IPS-15b (cell line): ENCODE results near the gene GPRIN2.
"Not testable (repeated sequence)": the region's sequence is repeated elsewhere in the genome, so short reads cannot be mapped to it uniquely, and the experiment has no call there.

Experiments
- H3K27me3 ChIP-seq: one replicate; pipeline ENCODE4 v1.6.1; 2013; ENCODE audit warnings: low read length; ENCODE audit not compliant: control insufficient read depth, insufficient read depth
- H3K36me3 ChIP-seq: one replicate; pipeline ENCODE4 v1.6.1; 2013; ENCODE audit warnings: low read length; ENCODE audit not compliant: control insufficient read depth, insufficient read depth
- H3K4me1 ChIP-seq: one replicate; pipeline ENCODE4 v1.6.1; 2013; ENCODE audit warnings: mild to moderate bottlenecking, low read length; ENCODE audit not compliant: control insufficient read depth, insufficient read depth
- H3K4me3 ChIP-seq: one replicate; pipeline ENCODE4 v1.5.1; 2013; ENCODE audit warnings: low read depth, low read length
- H3K9ac ChIP-seq: one replicate; pipeline ENCODE4 v1.6.1; 2013; ENCODE audit warnings: low read depth, mild to moderate bottlenecking, low read length
- H3K9me3 ChIP-seq: one replicate; pipeline ENCODE4 v1.6.1; 2013; ENCODE audit warnings: mild to moderate bottlenecking, low read length; ENCODE audit not compliant: control insufficient read depth, insufficient read depth

The GPRIN2 gene

DNA sequence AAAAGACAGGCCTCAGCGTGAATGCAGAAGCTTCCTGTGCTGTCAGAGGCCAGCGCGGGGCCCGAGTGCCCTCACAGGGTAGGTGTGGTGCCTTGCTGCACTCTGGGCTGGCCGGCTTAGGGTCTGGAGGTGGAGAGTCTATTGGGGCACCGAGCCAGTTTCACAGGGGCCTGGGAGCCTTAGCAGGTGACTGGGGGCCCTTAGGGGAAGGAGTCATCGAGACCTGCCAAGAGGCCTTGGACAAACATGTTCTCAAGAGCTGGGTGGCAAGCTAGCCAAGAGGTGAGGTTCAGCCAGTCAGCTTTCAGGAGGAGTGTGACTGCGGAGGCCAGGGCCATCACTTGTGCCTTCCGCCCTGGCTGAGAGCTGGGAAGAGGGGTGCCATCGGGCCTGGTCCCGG lies 26.1 kb upstream of the GPRIN2 start:
- not testable (repeated sequence) for H3K9ac ChIP-seq, H3K27me3 ChIP-seq, H3K9me3 ChIP-seq, H3K4me3 ChIP-seq, H3K4me1 ChIP-seq, H3K36me3 ChIP-seq

- not testable (repeated sequence) for H3K36me3 ChIP-seq, H3K9me3 ChIP-seq, H3K4me3 ChIP-seq, H3K9ac ChIP-seq, H3K4me1 ChIP-seq
- peaks cover 12% of the 10 kb centered on the region for H3K27me3 ChIP-seq
These were observed 25.5 kb upstream of the GPRIN2 start for GRCh38 chr10:46581997-46582396.

DNA sequence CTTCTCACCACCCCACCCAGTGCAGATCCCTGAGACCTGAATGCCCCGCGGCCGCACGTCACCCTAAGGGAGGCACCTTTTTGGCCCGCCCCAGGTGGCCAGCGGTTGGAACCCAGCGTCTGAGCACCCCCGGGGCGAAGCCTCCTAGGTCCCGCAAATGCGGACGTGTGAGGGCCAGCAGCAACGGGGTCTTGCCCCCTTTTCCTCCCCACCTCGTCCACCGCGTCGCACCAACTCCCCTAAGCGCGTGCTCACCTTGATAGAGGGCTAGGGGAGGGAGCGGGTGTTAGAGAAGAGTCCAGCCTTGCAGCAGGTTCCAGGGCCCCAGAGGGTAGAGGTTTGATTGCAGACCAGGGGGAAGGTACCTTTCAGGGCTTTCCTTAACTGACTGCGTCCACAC lies 22.9 kb upstream of the GPRIN2 start:
- H3K36me3 ChIP-seq, H3K4me1 ChIP-seq, H3K9me3 ChIP-seq, H3K4me3 ChIP-seq, H3K9ac ChIP-seq: not testable (repeated sequence)
- peaks cover 12% of the 10 kb centered on the region for H3K27me3 ChIP-seq

DNA sequence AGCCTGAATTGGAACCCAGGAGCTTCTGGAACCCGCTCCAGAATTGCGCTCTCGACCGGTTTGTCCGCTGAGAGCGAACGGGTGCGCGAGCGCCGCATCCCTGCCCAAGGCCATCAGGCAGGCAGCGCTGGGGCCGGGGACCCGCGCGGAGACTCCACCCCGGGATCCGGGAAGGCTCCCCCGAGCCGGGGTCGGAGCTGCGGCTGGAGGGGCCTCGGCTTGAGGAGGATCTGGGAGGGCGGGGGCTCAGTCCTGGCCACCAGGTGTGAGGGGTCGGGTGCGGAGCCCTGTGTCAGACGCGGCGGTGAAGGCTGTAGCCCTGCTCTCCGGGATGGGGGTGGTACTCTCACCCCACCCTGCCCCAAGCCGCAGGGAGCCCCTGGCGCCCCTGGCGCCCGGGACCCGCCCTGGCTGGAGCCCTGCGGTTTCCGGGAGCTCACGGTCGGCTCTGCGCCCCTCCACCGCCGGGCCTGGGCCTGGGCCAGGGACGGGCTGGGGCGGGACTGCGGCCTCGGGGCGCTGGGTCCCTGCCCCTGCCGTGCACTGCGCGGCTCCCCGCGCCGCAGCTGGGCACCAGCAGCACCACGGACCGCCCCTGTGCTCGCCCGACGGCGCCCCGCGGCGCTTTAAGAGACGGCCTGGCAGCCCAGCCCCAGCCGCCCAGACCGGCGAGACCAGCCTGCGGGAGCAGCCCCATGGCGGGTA lies 22.2 kb upstream of the GPRIN2 start, which contains the start of gene SYT15:
Gene SYT15 (plus strand): TSS at position 655 of the 705 bp plus-strand sequence. CDS start 41 bp downstream, at position 696.
- not testable (repeated sequence) for H3K4me1 ChIP-seq, H3K9ac ChIP-seq, H3K36me3 ChIP-seq, H3K9me3 ChIP-seq
- Histone ChIP-seq H3K4me3 (peak within 1 kb of the TSS; percentile 32), H3K27me3 (peaks cover 12% of the 10 kb centered on the region)

DNA sequence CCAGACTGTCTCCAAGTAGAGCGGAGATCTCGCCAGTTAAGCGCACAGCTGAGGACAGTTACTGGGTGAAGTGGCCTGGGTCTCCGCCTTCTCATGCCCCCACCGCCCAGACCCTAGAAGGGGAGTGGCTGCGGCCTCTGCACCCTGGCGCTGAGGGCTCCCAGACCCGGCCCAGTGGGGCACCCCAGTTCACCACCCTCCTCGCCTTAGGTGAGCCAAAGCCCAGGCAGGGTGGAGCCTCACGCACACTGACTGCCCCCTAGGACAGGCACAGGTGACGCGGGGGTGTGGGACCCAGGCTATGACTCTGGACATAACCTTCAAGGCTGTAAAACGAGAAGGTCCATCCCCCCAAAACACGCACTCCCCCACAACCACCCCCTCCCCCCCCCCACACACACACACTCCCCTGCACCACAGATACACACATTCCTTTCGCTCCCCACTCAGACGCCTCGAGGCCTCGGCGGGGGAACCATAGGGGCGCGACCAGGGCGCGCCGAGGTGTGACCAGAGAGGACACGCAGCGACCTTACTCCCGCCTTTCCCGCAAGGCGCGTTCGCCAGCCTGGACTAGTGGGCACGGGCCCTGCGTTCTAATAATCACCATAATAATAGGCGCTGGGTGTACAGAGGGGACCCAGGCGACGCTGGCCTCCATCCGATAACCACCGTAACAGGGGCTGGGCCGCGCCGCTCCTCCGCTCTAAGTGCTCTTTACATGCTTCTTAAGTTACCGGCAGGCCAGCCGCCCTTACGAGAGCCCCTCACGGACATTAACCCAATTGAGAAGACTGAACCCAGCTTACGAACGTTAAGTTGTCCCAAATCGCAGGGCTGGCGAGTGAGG lies 21.4 kb upstream of the GPRIN2 start:
- not testable (repeated sequence) for H3K36me3 ChIP-seq, H3K9me3 ChIP-seq, H3K4me1 ChIP-seq, H3K9ac ChIP-seq
- Histone ChIP-seq H3K4me3 (peak overlapping the region; percentile 32), H3K27me3 (peaks cover 12% of the 10 kb centered on the region)

DNA sequence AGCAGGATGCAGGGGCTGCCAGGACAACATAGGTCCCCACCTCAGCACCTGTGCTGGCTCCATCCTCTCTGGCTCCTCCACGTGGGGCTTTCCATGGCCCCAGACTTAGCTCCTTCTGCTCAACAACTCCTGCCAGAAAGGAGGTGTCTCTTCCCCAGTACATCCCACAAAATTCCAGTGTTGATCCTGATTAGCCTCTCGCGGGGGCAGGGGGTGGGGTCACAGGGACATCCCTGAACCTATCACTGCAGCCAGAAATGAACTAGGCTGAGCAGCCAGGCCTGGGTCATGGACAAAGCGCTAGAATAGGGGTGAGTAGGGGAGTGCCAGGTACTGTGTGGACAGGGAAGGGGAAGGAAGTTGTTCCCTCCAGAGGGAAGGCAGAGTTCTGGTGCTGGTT lies 17.4 kb upstream of the GPRIN2 start:
- H3K9me3 ChIP-seq, H3K36me3 ChIP-seq, H3K4me3 ChIP-seq, H3K27me3 ChIP-seq, H3K9ac ChIP-seq, H3K4me1 ChIP-seq: not testable (repeated sequence)

DNA sequence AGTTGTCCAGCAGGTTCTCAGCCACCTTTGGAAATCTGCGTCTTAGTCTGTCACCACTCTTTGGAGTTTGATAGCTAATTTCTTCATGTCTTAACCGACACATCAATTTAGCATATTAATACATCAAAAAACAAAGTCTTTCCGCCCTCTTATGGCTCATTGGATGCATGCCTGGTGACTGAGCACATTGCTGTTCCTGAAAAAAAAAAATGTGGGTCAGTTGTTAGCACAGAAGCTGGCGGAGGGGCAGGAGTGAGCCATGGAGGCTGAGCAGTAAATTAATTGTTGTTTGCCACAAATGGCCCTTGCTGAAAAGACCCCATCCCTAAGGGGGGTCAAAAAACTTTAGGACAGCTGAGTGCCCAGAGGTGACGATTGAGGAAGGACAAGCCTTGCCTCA lies 16.9 kb upstream of the GPRIN2 start:
- H3K4me3 ChIP-seq, H3K9me3 ChIP-seq, H3K27me3 ChIP-seq, H3K9ac ChIP-seq, H3K36me3 ChIP-seq, H3K4me1 ChIP-seq: not testable (repeated sequence)

DNA sequence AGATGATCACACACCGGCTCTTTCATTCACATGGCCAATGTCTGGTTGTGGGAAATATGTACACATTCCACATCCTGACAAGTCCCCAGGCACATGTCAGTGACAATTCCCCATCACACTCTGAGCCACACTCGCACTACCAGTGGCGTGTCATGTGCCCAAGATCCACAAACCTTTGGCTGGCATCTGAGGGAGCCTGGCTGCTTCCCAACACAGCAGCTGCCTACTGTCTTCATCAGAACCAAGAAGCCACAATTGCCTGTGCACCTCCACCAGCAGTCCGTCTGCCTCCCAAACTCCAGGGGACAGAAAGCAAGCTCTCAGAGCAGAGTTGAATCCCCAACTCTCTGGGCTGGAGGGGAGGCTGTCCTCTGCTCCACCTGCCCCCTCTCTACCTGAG lies 16.3 kb upstream of the GPRIN2 start:
- H3K27me3 ChIP-seq, H3K9me3 ChIP-seq, H3K36me3 ChIP-seq, H3K9ac ChIP-seq, H3K4me1 ChIP-seq, H3K4me3 ChIP-seq: not testable (repeated sequence)

DNA sequence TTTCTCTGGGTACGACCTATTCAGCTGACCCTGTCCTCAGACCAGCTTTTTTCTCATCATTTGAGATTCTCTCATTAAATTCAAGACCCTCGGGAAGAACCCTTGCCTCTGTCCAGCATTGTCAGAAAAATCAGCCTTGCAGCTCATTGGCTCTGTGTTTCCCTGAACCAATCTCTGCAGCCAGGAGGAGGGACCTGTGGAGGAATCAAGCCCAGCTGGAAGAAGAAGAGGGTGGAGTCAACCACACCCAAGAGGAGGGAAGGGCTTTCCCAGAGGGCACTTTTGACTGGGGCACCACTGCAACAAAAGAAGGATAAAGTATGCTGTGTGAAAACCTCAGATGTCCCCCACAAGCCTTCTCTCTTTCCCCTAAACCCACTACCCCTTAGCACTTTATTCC lies 14.2 kb upstream of the GPRIN2 start:
- H3K4me1 ChIP-seq, H3K27me3 ChIP-seq, H3K9ac ChIP-seq, H3K9me3 ChIP-seq, H3K36me3 ChIP-seq, H3K4me3 ChIP-seq: not testable (repeated sequence)

DNA sequence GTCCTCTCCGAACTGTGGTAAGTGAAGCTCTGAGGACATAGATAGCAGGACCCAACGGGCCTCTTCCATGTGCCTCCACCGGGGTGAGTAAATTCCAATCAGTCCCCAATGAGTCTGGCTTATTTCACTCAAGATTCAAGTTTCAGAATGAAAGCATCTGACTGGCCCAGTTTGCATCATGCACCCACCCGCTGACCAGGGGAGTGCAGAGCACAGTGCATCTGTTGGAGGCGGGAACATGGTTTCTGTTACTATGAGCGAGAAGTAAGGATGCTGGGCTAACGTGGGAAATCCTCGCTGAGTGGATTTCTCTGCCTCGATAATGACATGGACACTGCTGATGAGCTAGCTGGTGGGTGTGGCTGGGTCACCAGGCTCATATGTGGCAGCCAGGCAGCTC lies 10.7 kb upstream of the GPRIN2 start:
- not testable (repeated sequence) for H3K27me3 ChIP-seq

DNA sequence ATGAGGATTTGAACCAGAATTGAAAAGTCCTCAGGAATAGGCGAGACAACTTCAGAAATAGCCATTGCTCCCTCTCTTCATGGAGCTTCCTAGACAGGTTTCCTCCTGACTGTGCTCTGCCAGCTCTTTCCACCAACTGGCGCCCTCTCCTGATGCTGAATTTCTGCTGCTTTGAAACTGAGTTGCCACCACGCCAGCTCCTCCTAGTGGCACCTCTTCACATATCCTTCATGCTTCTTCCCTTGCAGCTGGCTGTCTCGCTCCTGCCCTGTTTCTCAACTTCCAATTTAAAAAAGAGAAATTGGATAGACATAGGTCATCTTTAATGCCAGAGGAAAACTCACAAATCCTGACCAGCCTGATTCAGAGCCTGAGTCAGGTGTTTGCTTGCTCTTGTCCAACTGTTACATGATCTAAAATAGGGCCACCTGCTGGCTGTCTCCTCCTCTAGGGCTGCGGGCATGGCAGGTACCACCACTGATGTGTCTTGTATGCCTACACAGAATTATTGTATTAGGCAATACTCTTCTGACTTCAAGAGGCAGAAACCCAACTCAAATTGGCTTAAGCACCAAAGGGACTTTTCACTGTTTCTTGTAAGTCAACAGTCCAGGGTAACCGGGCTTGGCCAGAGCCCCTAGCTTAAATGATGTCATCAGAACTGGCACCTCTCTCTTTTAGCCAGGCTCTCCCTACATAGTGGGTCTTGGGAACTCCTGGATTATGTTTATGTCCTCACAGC lies 9.3 kb upstream of the GPRIN2 start:
- not testable (repeated sequence) for H3K4me1 ChIP-seq, H3K9ac ChIP-seq, H3K4me3 ChIP-seq

More for the DNA sequence above, 10.7 kb upstream of the GPRIN2 start:
- not testable (repeated sequence) for H3K36me3 ChIP-seq, H3K9me3 ChIP-seq, H3K9ac ChIP-seq, H3K4me3 ChIP-seq, H3K4me1 ChIP-seq

DNA sequence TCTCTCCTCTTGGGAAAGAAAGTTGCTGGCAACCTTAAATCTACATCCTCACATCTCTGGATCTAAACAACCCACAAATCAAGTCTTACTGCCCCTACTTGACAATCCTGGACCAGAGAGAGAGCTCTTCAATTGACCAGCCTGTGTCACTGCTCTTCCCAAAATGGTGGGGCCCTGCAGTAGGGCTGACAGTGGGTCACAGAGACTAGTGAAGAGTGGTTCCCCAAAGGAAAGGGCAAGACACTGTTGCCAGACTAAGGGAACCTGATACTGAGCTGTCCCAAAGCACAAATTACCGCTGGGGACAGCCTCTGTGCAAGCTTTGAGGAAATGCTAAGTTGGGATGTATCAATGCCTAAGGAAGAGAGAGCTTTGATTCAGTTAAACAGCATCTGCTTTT lies 4.5 kb upstream of the GPRIN2 start:
- Histone ChIP-seq H3K9ac (no peak overlapping the region), H3K4me1 (peaks cover 3% of the 10 kb centered on the region), H3K9me3 (no peaks in the 10 kb centered on the region), H3K4me3 (no peak overlapping the region), H3K36me3 (no peaks in the 10 kb centered on the region), H3K27me3 (peaks cover 37% of the 10 kb centered on the region)

More for the DNA sequence above, 9.3 kb upstream of the GPRIN2 start:
- H3K9me3 ChIP-seq, H3K27me3 ChIP-seq, H3K36me3 ChIP-seq: not testable (repeated sequence)
